Heart right ventricle (tissue), 16 donors: ENCODE measurements around the gene GSTT2B. TPM values are rescaled to one million over a fixed set of nuclear protein-coding genes. Genes with fewer than 3 reads are reported as not detected.
"Not testable (repeated sequence)": the region's sequence is repeated elsewhere in the genome, so short reads cannot be mapped to it uniquely, and the experiment has no call there.

Experiments
- ATAC-seq, 8 donors: fragments of 200-7000 bp; cut with Tn5 transposase; one replicate each; pipeline ENCODE4 v1.9.1; 2020; ENCODE audit warnings: mild to moderate bottlenecking in 8 of 8, moderate library complexity in 8 of 8, moderate number of reproducible peaks in 1 of 8
- DNase-seq, 2 donors: peaks; one replicate each; pipeline ENCODE4 v3.0.0-alpha.2; 2020
- H3K27ac ChIP-seq, 10 donors: fragments of 200-600 bp; sonication (generic) in 2 of 10; one replicate each; pipeline versions ENCODE4 v1.5.0 to v1.8.0; 2020 to 2022; ENCODE audit warnings: mild to moderate bottlenecking in 3 of 10
- H3K27me3 ChIP-seq, 7 donors: fragments of 200-600 bp; one replicate each; pipeline ENCODE4 v1.8.0; 2021 to 2022; ENCODE audit warnings: mild to moderate bottlenecking in 2 of 7
- H3K36me3 ChIP-seq, 9 donors: fragments of 200-600 bp; sonication (generic) in 1 of 9; one replicate each; pipeline versions ENCODE4 v1.5.0 to v1.8.0; 2020 to 2022; ENCODE audit warnings: mild to moderate bottlenecking in 2 of 9
- H3K4me1 ChIP-seq, 9 donors: fragments of 200-600 bp; sonication (generic) in 1 of 9; one replicate each; pipeline versions ENCODE4 v1.5.0 to v1.8.0; 2020 to 2022; ENCODE audit warnings: mild to moderate bottlenecking in 4 of 9
- H3K4me3 ChIP-seq, 10 donors: fragments of 200-600 bp; sonication (generic) in 2 of 10; one replicate each; pipeline versions ENCODE4 v1.5.0 to v1.8.0; 2020 to 2022; ENCODE audit warnings: mild to moderate bottlenecking in 7 of 10, moderate library complexity in 2 of 10
- H3K9me3 ChIP-seq, 11 donors: fragments of 200-600 bp in 10 of 11; sonication (generic) in 2 of 11; one replicate each; pipeline versions ENCODE4 v1.5.0 to v1.8.0; 2013 to 2022; ENCODE audit warnings: mild to moderate bottlenecking in 2 of 11, control low read depth in 1 of 11, moderate library complexity in 1 of 11
- WGBS, 2 donors: extraction: QIAGEN DNeasy Blood & Tissue Kit; methylation state at CpG; one replicate each; pipeline ENCODE4 v1.1.7; 2013; ENCODE audit warnings: inconsistent platforms in 1 of 2; 5-methylcytosine and 5-hydroxymethylcytosine counted together
- intact Hi-C, 10 donors: fragments of 100-400 bp; cut with DNase I; formaldehyde crosslinking; loops; one replicate each; pipeline versions ENCODE4 v1.11.1 to v1.14.2; 2022
- polyA plus RNA-seq, 2 donors: library from polyadenylated mRNA; stranded (reverse); fragments of 200-250 nt; gene quantifications; one replicate each; pipeline ENCODE4 v1.2.3, GENCODE V29; 2013
- total RNA-seq, 10 donors: library from RNA; stranded (reverse); fragmentation: NEBNext Ultra II Directional in 3 of 10; extraction: Animal tissue kit (Norgen Biotek cat#: 25700) in 3 of 10; gene quantifications; one replicate each; pipeline versions ENCODE4 v1.2.1 to v1.2.4, GENCODE V29; 2021 to 2023
- TF ChIP-seq, protein P1 (sequence below), 9 donors: fragments of 200-600 bp; sonication (generic) in 2 of 9; IDR thresholded peaks; one replicate each; pipeline versions ENCODE4 v1.5.0 to v1.8.0; 2021 to 2022; ENCODE audit warnings: antibody characterized with exemption in 9 of 9, mild to moderate bottlenecking in 5 of 9, moderate library complexity in 1 of 9
- donor health status: Arrhythmogenic right ventricular cardiomyopathy.
- donor health status: ischemic (EF 13 %, LVEDD 7.1; RV severe dilation, severe dysfunction).
- donor health status: healthy with polysubstance abuse.
- donor health status: DM: no; HTN: yes; CAD: no.
- donor health status: DM: no; HTN: no; CAD: no.
- donor health status: ischemic (EF 25% LVEDD 6.9; RV normal size, moderate dysfunction).
- donor health status: ischemic (EF 25% LVEDD 5.7; RV mildly dilated, moderate dysfunction).
- donor health status: healthy.
- donor health status: DM: yes; HTN: yes; CAD: no.
- donor health status: Ischemic cardiomyopathy.
- donor health status: ischemic (EF 35%, LVEDD 5.7; RV mildly dilated, moderate dysfunction).
- donor health status: nonischemic (EF 11% LVEDD 7.7; RV severe dilation, severe dysfunction).
- donor health status: DM: yes; HTN: yes; CAD: no.
- donor health status: PGD.
- donor health status: ischemic (EF 29% LVEDD 5.4; RV normal size, mild dysfunction).
- donor health status: nonischemic (EF 23%, LVEDD 6.1; RV moderate dilation, normal function).

GSTT2B gene
- total and polyA plus RNA-seq, 12 donors = 1.3 to 25.4 (median 5.4) TPM

DNA sequence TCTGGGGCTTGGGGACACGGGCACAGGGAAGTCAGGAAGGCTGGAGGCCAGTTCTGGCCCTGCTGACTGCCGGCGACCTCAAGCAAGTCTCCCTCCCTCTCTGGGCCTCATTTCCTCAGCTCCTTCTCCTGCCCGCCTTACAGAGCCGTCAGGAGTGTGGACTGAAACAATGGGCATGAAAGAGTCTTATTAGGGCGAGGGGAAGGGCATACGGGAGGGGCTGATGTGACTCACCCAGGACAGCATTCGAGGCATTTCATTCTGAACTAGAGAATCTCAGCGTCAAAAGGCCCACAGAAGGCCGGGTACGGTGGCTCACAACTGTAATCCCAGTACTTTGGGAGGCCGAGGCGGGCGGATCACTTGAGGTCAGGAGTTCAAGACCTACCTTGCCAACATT, 20.8 kb downstream of the GSTT2B start:
- not testable (repeated sequence) for H3K4me3 ChIP-seq, H3K36me3 ChIP-seq, DNase-seq, H3K27ac ChIP-seq, H3K9me3 ChIP-seq, ATAC-seq, H3K27me3 ChIP-seq, H3K4me1 ChIP-seq
- WGBS, 2 donors = 78 to 100% methylated on average over 1 to 3 of the region's 14 CpGs
- intact Hi-C loops = loop anchor here in 1 of 10 donors (10.0 kb wide), 1 partner anchor 55 kb away; no protein-coding TSS in a partner anchor

DNA sequence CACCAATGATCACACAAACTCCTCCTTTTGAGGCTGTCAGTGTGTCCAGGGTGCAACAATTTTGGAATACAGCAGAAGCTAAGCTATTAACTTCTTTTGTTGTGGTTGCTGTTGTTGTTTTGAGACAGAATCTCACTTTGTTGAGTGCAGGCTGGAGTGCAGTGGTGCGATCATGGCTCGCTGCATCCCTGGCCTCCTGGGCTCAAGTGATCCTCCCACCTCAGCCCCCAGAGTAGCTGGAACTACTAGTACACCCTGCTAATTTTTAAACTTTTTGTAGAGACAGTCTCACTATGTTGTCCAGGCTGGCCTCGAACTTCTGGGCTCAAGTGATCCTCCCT, 22.0 kb downstream of the GSTT2B start:
- intact Hi-C loops = loop anchor here in 5 of 10 donors (5.0 to 10.0 kb wide), 3 partner anchors 63 to 68 kb away; partner anchors contain the start of gene GSTT4 (in 3 of the 5)
- Histone ChIP-seq H3K9me3 (no peaks in the 10 kb centered on the region), H3K4me1 (peaks cover 0 to 4% (median 0%) of the 10 kb centered on the region in 9 donors), H3K27me3 (no peaks in the 10 kb centered on the region), H3K4me3 (no peak overlapping the region), H3K27ac (peak overlapping the region in 1 of 10 donors; percentile 58), H3K36me3 (no peaks in the 10 kb centered on the region)
- DNase-seq (no peak), ATAC-seq (no peak)
- TF ChIP-seq, protein P1, sequence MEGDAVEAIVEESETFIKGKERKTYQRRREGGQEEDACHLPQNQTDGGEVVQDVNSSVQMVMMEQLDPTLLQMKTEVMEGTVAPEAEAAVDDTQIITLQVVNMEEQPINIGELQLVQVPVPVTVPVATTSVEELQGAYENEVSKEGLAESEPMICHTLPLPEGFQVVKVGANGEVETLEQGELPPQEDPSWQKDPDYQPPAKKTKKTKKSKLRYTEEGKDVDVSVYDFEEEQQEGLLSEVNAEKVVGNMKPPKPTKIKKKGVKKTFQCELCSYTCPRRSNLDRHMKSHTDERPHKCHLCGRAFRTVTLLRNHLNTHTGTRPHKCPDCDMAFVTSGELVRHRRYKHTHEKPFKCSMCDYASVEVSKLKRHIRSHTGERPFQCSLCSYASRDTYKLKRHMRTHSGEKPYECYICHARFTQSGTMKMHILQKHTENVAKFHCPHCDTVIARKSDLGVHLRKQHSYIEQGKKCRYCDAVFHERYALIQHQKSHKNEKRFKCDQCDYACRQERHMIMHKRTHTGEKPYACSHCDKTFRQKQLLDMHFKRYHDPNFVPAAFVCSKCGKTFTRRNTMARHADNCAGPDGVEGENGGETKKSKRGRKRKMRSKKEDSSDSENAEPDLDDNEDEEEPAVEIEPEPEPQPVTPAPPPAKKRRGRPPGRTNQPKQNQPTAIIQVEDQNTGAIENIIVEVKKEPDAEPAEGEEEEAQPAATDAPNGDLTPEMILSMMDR (IDR thresholded peaks at IDR 0.05) = no peak
- 84 to 97% methylated on average over 3 of the region's 3 CpGs for WGBS, 2 donors

DNA sequence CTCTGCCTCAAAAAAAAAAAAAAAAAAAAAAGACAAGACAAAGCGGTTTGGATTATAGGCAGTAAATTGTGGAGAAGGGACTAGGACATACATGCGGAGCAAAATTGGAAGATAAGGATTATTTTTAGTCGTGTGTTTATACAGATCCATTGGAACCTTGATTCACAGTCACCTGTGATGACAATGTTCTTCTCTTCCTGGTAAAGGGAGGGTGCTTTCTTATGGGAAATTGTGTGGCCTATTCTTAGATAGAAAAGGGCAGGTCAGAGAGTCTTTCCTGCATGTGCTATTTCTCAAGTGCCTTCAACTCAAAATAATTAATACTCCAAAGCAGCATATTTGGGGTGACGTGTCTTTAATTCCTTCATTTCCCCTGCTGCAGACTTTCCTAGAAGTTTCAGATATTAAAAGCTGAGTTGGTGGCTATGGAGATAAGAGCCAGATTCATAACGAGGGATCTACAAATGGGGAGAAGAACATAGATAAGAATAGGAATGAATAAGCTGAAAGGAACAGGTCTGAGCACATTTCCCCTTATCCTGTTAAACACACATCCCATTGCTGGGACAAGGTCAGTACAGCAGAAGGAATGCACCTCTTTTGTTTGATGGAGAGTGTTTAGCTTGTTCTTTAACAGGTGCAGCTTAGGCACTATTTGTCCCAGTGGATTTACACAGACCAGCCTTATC, 22.5 kb downstream of the GSTT2B start:
- no peaks in the 10 kb centered on the region for H3K9me3 ChIP-seq
- DNase-seq (no peak), ATAC-seq (peak in 3 of 8 donors; percentile 24 to 93 (median 61))
- no peaks in the 10 kb centered on the region for H3K36me3 ChIP-seq
- WGBS, 2 donors = 59 to 63% methylated on average over 5 of the region's 5 CpGs
- peak overlapping the region in 3 of 10 donors; percentile 15 to 58 (median 23) for H3K27ac ChIP-seq
- TF ChIP-seq, protein P1 (IDR thresholded peaks at IDR 0.05) = no peak
- no peak overlapping the region for H3K4me3 ChIP-seq
- peaks cover 0 to 4% (median 0%) of the 10 kb centered on the region in 9 donors for H3K4me1 ChIP-seq
- intact Hi-C loops = loop anchor here in 5 of 10 donors (5.0 to 10.0 kb wide), 3 partner anchors 64 to 69 kb away; partner anchors contain the start of gene GSTT4 (in 3 of the 5)
- no peaks in the 10 kb centered on the region for H3K27me3 ChIP-seq

DNA sequence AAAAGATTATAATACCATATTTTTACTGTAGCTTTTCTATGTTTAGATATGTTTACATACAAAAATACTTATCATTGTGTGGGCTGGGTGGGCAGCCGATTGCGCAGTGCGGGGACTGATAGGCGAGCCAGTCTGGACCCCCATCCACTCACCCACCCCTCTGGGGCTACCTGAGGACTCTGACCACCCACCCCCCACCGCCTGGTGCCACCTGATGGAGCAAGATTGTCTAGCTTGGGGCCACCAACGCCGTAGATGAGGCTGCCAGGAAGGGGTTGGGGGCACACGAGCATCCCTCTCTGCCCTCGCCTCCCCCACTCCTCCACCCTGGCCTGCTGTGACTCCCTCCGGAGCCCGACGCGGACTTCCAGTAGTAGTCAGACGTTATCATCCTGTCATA, 34.4 kb downstream of the GSTT2B start:
- DNase-seq (no peak), ATAC-seq (peak in 1 of 8 donors; percentile 17)
- Histone ChIP-seq H3K27ac (no peak overlapping the region), H3K4me1 (no peaks in the 10 kb centered on the region), H3K36me3 (peaks cover 0 to 83% (median 0%) of the 10 kb centered on the region in 9 donors), H3K27me3 (no peaks in the 10 kb centered on the region), H3K9me3 (peaks cover 0 to 31% (median 0%) of the 10 kb centered on the region in 11 donors), H3K4me3 (no peak overlapping the region)
- 75 to 83% methylated on average over 14 of the region's 14 CpGs for WGBS, 2 donors
- TF ChIP-seq, protein P1 (IDR thresholded peaks at IDR 0.05) = no peak
- intact Hi-C loops = loop anchor here in 4 of 10 donors (5.0 to 10.0 kb wide), 2 partner anchors 46 to 48 kb away; partner anchors contain the start of gene DDT (in 4 of the 4)
